ENCODE data around the gene CDKL5. TPM values are rescaled to one million over a fixed set of nuclear protein-coding genes. Genes with fewer than 3 reads are reported as not detected.
"Not testable (repeated sequence)": the region's sequence is repeated elsewhere in the genome, so short reads cannot be mapped to it uniquely, and the experiment has no call there.

The CDKL5 gene
- total RNA-seq, 2 experiments from 2014 or later: 2.2 to 2.4 TPM

GRCh38 chrX:18579495-18579894 lies 154.1 kb downstream of the CDKL5 start:
- Histone ChIP-seq H3K27me3 (ENCODE audit: control insufficient read depth in 1 of 2, insufficient read depth in 2 of 2, low read length in 2 of 2) (no peaks in the 10 kb centered on the region), H3K27ac (ENCODE audit: low read depth in 1 of 2, low read length in 2 of 2) (no peak overlapping the region), H3K4me1 (ENCODE audit: insufficient read depth, low read length) (no peaks in the 10 kb centered on the region), H3K4me3 (ENCODE audit: low read length) (no peak overlapping the region), H3K9me3 (ENCODE audit: control insufficient read depth in 1 of 2, insufficient read depth in 1 of 2, low read length in 2 of 2) (no peaks in the 10 kb centered on the region), H3K36me3 (ENCODE audit: insufficient read depth, low read length) (no peaks in the 10 kb centered on the region)
- no peak for ATAC-seq (ENCODE audit: poor library complexity)
- Mint-ChIP-seq H3K9me3 (no peaks in the 10 kb centered on the region), H3K27ac (no peak overlapping the region), H3K36me3 (ENCODE audit: low read depth) (no peaks in the 10 kb centered on the region), H3K4me1 (ENCODE audit: low read depth) (no peaks in the 10 kb centered on the region), H3K4me3 (no peak overlapping the region), H3K27me3 (no peaks in the 10 kb centered on the region)
- ChIA-PET CTCF (no interaction called here), POLR2A (no interaction called here)
- intact Hi-C loops (cut with DNase I, micrococcal nuclease): no loop called here
- DNase-seq: no peak
- TF ChIP-seq CTCF (IDR thresholded peaks at IDR 0.05): no peak

DNA sequence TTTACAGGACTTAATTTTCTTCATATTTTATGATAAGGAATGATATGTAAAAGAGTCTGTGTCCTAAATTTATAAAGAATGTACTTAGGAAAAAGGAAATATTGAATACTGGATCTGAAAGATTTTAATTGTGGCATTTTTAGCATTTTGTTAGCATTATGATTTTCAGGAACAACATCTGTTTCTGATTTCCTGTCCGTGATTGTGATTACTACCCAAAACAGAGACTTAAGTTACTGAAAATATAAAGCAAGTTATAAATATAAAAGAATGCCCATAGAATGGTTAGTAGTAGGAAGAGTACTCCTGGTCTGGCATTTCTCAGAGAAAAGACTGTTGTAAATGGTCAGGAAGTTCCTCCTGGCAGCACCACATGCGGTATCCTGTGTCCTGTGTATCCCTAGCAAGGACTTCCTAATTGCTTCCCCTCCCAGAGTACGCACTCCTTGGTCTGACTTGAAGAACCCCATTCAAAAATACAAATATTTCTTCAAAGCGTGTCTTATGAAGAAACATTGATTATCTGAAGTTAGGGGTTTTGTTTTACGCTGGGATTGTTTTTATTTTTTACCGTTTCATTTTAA lies 157.6 kb downstream of the CDKL5 start:
- intact Hi-C loops (cut with DNase I, micrococcal nuclease): no loop called here
- DNase-seq: no peak
- H3K27ac Mint-ChIP-seq: no peak overlapping the region
- no peaks in the 10 kb centered on the region for H3K9me3 Mint-ChIP-seq
- no peak for ATAC-seq (ENCODE audit: poor library complexity)
- Histone ChIP-seq H3K36me3 (ENCODE audit: insufficient read depth, low read length) (peaks cover 3% of the 10 kb centered on the region), H3K4me1 (ENCODE audit: insufficient read depth, low read length) (no peaks in the 10 kb centered on the region), H3K27ac (ENCODE audit: low read depth in 1 of 2, low read length in 2 of 2) (no peak overlapping the region), H3K4me3 (ENCODE audit: low read length) (no peak overlapping the region), H3K27me3 (ENCODE audit: control insufficient read depth in 1 of 2, insufficient read depth in 2 of 2, low read length in 2 of 2) (no peaks in the 10 kb centered on the region), H3K9me3 (ENCODE audit: control insufficient read depth in 1 of 2, insufficient read depth in 1 of 2, low read length in 2 of 2) (no peaks in the 10 kb centered on the region)
- CTCF ChIA-PET: no interaction called here
- no peaks in the 10 kb centered on the region for H3K36me3 Mint-ChIP-seq (ENCODE audit: low read depth)
- H3K4me3 Mint-ChIP-seq: no peak overlapping the region
- H3K4me1 Mint-ChIP-seq (ENCODE audit: low read depth): no peaks in the 10 kb centered on the region
- no peak for TF ChIP-seq CTCF (IDR thresholded peaks at IDR 0.05)
- POLR2A ChIA-PET: no interaction called here
- no peaks in the 10 kb centered on the region for H3K27me3 Mint-ChIP-seq

GRCh38 chrX:18589292-18589691 lies 163.9 kb downstream of the CDKL5 start:
- DNase-seq; H3K27me3 Mint-ChIP-seq; intact Hi-C loops (cut with DNase I, micrococcal nuclease); POLR2A ChIA-PET; H3K4me3 ChIP-seq (ENCODE audit: low read length); H3K27ac Mint-ChIP-seq; H3K27me3 ChIP-seq (ENCODE audit: control insufficient read depth in 1 of 2, insufficient read depth in 2 of 2, low read length in 2 of 2); H3K9me3 Mint-ChIP-seq; H3K4me3 Mint-ChIP-seq; ATAC-seq (ENCODE audit: poor library complexity); H3K4me1 Mint-ChIP-seq (ENCODE audit: low read depth); H3K36me3 ChIP-seq (ENCODE audit: insufficient read depth, low read length); CTCF ChIA-PET; H3K27ac ChIP-seq (ENCODE audit: low read depth in 1 of 2, low read length in 2 of 2); H3K4me1 ChIP-seq (ENCODE audit: insufficient read depth, low read length); H3K9me3 ChIP-seq (ENCODE audit: control insufficient read depth in 1 of 2, insufficient read depth in 1 of 2, low read length in 2 of 2): not testable (repeated sequence)
- H3K36me3 Mint-ChIP-seq (ENCODE audit: low read depth): peaks cover 18% of the 10 kb centered on the region

- POLR2A ChIA-PET: no interaction called here
- H3K27me3 ChIP-seq (ENCODE audit: control insufficient read depth in 1 of 2, insufficient read depth in 2 of 2, low read length in 2 of 2): no peaks in the 10 kb centered on the region
Observed at GRCh38 chrX:18591834-18592233, 166.4 kb downstream of the CDKL5 start.

More at GRCh38 chrX:18591834-18592233, 166.4 kb downstream of the CDKL5 start:
- no peak overlapping the region for H3K27ac Mint-ChIP-seq
- intact Hi-C loops (cut with DNase I, micrococcal nuclease): no loop called here
- Histone ChIP-seq H3K36me3 (ENCODE audit: insufficient read depth, low read length) (no peaks in the 10 kb centered on the region), H3K4me1 (ENCODE audit: insufficient read depth, low read length) (no peaks in the 10 kb centered on the region), H3K4me3 (ENCODE audit: low read length) (no peak overlapping the region), H3K9me3 (ENCODE audit: control insufficient read depth in 1 of 2, insufficient read depth in 1 of 2, low read length in 2 of 2) (no peaks in the 10 kb centered on the region), H3K27ac (ENCODE audit: low read depth in 1 of 2, low read length in 2 of 2) (no peak overlapping the region)
- H3K9me3 Mint-ChIP-seq: no peaks in the 10 kb centered on the region
- TF ChIP-seq CTCF (IDR thresholded peaks at IDR 0.05): no peak
- CTCF ChIA-PET: no interaction called here
- H3K4me3 Mint-ChIP-seq: no peak overlapping the region
- no peaks in the 10 kb centered on the region for H3K4me1 Mint-ChIP-seq (ENCODE audit: low read depth)
- H3K36me3 Mint-ChIP-seq (ENCODE audit: low read depth): peaks cover 18% of the 10 kb centered on the region
- H3K27me3 Mint-ChIP-seq: no peaks in the 10 kb centered on the region
- DNase-seq (no peak), ATAC-seq (ENCODE audit: poor library complexity) (no peak)
